Measurements from ENCODE around the gene ARHGEF37. TPM values are rescaled to one million over a fixed set of nuclear protein-coding genes. Genes with fewer than 3 reads are reported as not detected.
A peak's percentile ranks its signal among the peaks of the same experiment; 100 is the strongest.

ARHGEF37 gene
- total and polyA plus RNA-seq, 8 donors, result 4.2 to 7.3 (median 5.2) TPM

GRCh38 chr5:149672701-149673476, 91.6 kb downstream of the ARHGEF37 start:
- Histone ChIP-seq H3K27ac (no peak overlapping the region), H3K27me3 (no peaks in the 10 kb centered on the region), H3K9me3 (peaks cover 1 to 5% of the 10 kb centered on the region in 2 donors), H3K36me3 (no peaks in the 10 kb centered on the region), H3K4me3 (no peak overlapping the region), H3K4me1 (peaks cover 0 to 10% of the 10 kb centered on the region in 2 donors)
- ATAC-seq (no peak), DNase-seq (peak in 1 of 4 donors; percentile 28)
- no peak for TF ChIP-seq CTCF (IDR thresholded peaks at IDR 0.05)
- intact Hi-C loops (cut with DNase I), result no loop called here

GRCh38 chr5:149674686-149675085, 93.4 kb downstream of the ARHGEF37 start:
- no peak for ATAC-seq
- DNase-seq, result no peak
- TF ChIP-seq CTCF (IDR thresholded peaks at IDR 0.05), result no peak

GRCh38 chr5:149675610-149676201, 94.4 kb downstream of the ARHGEF37 start:
- no peak overlapping the region for H3K27ac ChIP-seq
- H3K9me3 ChIP-seq, result no peaks in the 10 kb centered on the region
- H3K36me3 ChIP-seq, result no peaks in the 10 kb centered on the region
- intact Hi-C loops (cut with DNase I), result no loop called here
- TF ChIP-seq CTCF (IDR thresholded peaks at IDR 0.05), result no peak
- H3K27me3 ChIP-seq, result no peaks in the 10 kb centered on the region
- H3K4me1 ChIP-seq, result peaks cover 0 to 34% of the 10 kb centered on the region in 2 donors
- peak in 2 of 4 donors; percentile 26 to 60 for DNase-seq
- ATAC-seq, result peak; percentile 79
- no peak overlapping the region for H3K4me3 ChIP-seq

More at GRCh38 chr5:149674686-149675085, 93.4 kb downstream of the ARHGEF37 start:
- intact Hi-C loops (cut with DNase I), result no loop called here
- Histone ChIP-seq H3K4me3 (no peak overlapping the region), H3K36me3 (no peaks in the 10 kb centered on the region), H3K4me1 (peaks cover 0 to 23% of the 10 kb centered on the region in 2 donors), H3K27ac (no peak overlapping the region), H3K9me3 (no peaks in the 10 kb centered on the region), H3K27me3 (no peaks in the 10 kb centered on the region)

- H3K9me3 ChIP-seq, result no peaks in the 10 kb centered on the region
- no peaks in the 10 kb centered on the region for H3K36me3 ChIP-seq
- H3K27ac ChIP-seq, result peak overlapping the region in 1 of 2 donors; percentile 10
- H3K4me3 ChIP-seq, result no peak overlapping the region
- intact Hi-C loops (cut with DNase I), result no loop called here
- peaks cover 0 to 51% of the 10 kb centered on the region in 2 donors for H3K4me1 ChIP-seq
- no peaks in the 10 kb centered on the region for H3K27me3 ChIP-seq
- DNase-seq (peak in 2 of 4 donors; percentile 53 to 81), ATAC-seq (peak; percentile 4)
- TF ChIP-seq CTCF (IDR thresholded peaks at IDR 0.05), result no peak
Measured at GRCh38 chr5:149677731-149678130, 96.4 kb downstream of the ARHGEF37 start.
